Measurements from ENCODE around the gene CAV2.

CAV2 gene

GRCh38 chr7:116499168-116500077 is at the start of gene CAV2:
TSS of gene CAV2 (plus strand) at chr7:116499738. CDS start at chr7:116499782, 44 bp downstream.
- in situ Hi-C loops (cut with HindIII; ENCODE audit: low sequenced_read_pairs): no loop called here
- TF ChIP-seq, protein P1, sequence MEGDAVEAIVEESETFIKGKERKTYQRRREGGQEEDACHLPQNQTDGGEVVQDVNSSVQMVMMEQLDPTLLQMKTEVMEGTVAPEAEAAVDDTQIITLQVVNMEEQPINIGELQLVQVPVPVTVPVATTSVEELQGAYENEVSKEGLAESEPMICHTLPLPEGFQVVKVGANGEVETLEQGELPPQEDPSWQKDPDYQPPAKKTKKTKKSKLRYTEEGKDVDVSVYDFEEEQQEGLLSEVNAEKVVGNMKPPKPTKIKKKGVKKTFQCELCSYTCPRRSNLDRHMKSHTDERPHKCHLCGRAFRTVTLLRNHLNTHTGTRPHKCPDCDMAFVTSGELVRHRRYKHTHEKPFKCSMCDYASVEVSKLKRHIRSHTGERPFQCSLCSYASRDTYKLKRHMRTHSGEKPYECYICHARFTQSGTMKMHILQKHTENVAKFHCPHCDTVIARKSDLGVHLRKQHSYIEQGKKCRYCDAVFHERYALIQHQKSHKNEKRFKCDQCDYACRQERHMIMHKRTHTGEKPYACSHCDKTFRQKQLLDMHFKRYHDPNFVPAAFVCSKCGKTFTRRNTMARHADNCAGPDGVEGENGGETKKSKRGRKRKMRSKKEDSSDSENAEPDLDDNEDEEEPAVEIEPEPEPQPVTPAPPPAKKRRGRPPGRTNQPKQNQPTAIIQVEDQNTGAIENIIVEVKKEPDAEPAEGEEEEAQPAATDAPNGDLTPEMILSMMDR (IDR thresholded peaks at IDR 0.05; ENCODE audit: low read depth, low read length, missing control alignments): no peak
- peak within 1 kb of the TSS; percentile 64 for H3K4me3 ChIP-seq (ENCODE audit: low read depth, low read length)
- DNase-seq (ENCODE audit: low read depth): no peak

- DNase-seq (ENCODE audit: low read depth): peak; percentile 28
- in situ Hi-C loops (cut with HindIII; ENCODE audit: low sequenced_read_pairs): loop anchor here (5.0 kb wide), 1 partner anchor 32 kb away; no protein-coding TSS in a partner anchor
- no peak overlapping the region for H3K4me3 ChIP-seq (ENCODE audit: low read depth, low read length)
- TF ChIP-seq, protein P1 (IDR thresholded peaks at IDR 0.05; ENCODE audit: low read depth, low read length, missing control alignments): no peak
These were observed 49.6 kb upstream of the CAV2 start for GRCh38 chr7:116449950-116450349.

DNA sequence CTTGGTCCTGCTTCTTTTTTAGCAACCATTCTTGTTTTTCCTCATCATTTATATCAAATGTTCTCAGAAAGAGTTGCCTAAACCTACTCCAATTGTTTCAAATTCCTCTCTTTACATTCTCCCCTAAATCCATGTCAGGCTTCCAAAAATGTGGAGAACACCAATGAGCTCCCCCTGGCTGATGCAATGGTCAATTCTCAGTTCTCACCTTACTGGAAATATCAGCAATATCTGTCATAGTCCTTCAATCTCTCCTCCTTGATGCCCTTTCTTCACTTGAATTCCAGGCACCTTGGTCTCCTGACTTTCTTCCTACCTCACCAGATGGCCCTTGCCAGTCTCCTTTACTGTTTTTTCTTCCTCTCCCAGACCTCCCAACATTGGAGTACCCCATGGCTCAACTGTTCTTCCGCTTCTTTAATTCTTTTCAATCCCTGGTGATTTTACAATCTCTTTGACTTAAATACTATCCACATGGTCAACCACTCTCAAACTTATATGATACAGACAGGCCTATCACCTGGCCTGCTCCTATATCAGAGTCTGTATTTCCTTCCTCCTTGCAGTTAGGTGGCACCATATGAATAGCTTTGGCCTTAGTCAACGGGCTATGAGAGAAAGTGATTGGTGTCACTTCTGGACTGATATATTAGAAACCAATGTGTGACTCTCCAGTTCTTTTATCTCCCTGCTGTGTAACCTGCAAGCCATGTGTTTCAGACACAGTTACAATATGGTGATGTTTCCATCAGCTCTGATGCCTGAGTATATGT is 47.4 kb upstream of the CAV2 start:
- in situ Hi-C loops (cut with HindIII; ENCODE audit: low sequenced_read_pairs): no loop called here
- TF ChIP-seq, protein P1 (IDR thresholded peaks at IDR 0.05; ENCODE audit: low read depth, low read length, missing control alignments): peak; percentile 13
- DNase-seq (ENCODE audit: low read depth): no peak
- H3K4me3 ChIP-seq (ENCODE audit: low read depth, low read length): no peak overlapping the region

DNA sequence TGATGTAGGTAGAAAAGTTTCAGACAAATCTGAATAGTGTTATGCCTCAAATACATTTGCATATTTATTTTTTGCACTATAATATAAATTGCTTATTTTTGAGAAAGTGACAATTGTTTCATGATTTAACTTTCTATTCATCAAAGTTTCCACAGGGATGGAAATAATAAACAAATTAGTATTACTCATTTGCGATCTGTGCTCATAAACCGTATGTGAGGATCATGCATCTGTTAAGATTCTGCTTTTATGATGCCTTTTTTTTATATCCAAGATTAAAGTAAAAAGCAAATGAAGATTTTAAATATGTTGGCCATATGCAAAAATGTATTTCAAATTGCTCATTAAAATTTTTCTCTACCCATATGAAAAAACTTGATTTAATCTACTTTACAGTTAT is 45.2 kb upstream of the CAV2 start:
- in situ Hi-C loops (cut with HindIII; ENCODE audit: low sequenced_read_pairs): no loop called here
- no peak for DNase-seq (ENCODE audit: low read depth)
- TF ChIP-seq, protein P1 (IDR thresholded peaks at IDR 0.05; ENCODE audit: low read depth, low read length, missing control alignments): no peak
- H3K4me3 ChIP-seq (ENCODE audit: low read depth, low read length): no peak overlapping the region

GRCh38 chr7:116455009-116455408 is 44.5 kb upstream of the CAV2 start:
- H3K4me3 ChIP-seq (ENCODE audit: low read depth, low read length): no peak overlapping the region
- TF ChIP-seq, protein P1 (IDR thresholded peaks at IDR 0.05; ENCODE audit: low read depth, low read length, missing control alignments): no peak
- in situ Hi-C loops (cut with HindIII; ENCODE audit: low sequenced_read_pairs): no loop called here
- DNase-seq (ENCODE audit: low read depth): no peak

GRCh38 chr7:116455499-116455898 is 44.0 kb upstream of the CAV2 start:
- TF ChIP-seq, protein P1 (IDR thresholded peaks at IDR 0.05; ENCODE audit: low read depth, low read length, missing control alignments): no peak
- in situ Hi-C loops (cut with HindIII; ENCODE audit: low sequenced_read_pairs): no loop called here
- DNase-seq (ENCODE audit: low read depth): no peak
- H3K4me3 ChIP-seq (ENCODE audit: low read depth, low read length): no peak overlapping the region
